Panc1 (cell line): Measurements from ENCODE around the gene CA10.

Experiments
- POLR2AphosphoS5 ChIP-seq: IDR thresholded peaks from 2 replicates; pipeline ENCODE4 v1.6.1; 2012; ENCODE audit warnings: mild to moderate bottlenecking, low read depth, low read length, moderate library complexity
- TF ChIP-seq, protein P1 (sequence below): fragments of 450-650 bp; IDR thresholded peaks from 2 replicates; pipeline ENCODE4 v1.5.1; 2017; ENCODE audit warnings: mild to moderate bottlenecking

DNA sequence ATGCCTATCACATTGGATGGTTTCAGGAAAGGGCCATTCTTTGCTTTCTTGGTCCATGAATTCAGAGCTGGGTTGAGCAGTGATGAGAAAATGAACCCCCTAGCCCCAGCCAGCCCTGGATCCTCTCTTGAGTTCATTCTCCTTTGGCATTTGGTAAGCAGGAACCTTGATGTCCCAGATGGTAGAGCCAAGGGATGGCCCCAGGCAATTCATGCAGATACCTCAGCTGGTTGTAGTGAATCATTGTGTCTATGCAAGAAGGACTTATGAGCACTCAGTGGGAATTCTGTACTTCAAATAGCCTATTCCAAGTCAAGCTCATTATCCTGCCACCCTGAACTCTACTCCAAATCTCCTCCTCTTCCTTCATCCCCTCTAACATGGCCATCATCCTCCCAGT is 485.4 kb downstream of the CA10 start:
- TF ChIP-seq, protein P1, sequence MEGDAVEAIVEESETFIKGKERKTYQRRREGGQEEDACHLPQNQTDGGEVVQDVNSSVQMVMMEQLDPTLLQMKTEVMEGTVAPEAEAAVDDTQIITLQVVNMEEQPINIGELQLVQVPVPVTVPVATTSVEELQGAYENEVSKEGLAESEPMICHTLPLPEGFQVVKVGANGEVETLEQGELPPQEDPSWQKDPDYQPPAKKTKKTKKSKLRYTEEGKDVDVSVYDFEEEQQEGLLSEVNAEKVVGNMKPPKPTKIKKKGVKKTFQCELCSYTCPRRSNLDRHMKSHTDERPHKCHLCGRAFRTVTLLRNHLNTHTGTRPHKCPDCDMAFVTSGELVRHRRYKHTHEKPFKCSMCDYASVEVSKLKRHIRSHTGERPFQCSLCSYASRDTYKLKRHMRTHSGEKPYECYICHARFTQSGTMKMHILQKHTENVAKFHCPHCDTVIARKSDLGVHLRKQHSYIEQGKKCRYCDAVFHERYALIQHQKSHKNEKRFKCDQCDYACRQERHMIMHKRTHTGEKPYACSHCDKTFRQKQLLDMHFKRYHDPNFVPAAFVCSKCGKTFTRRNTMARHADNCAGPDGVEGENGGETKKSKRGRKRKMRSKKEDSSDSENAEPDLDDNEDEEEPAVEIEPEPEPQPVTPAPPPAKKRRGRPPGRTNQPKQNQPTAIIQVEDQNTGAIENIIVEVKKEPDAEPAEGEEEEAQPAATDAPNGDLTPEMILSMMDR: no peak
- no peak for TF ChIP-seq POLR2AphosphoS5
